HL-60 (cell line): ENCODE data around the gene MINDY3.

Experiments used
- DNase-seq, 2 experiments: peaks; one replicate each; pipeline ENCODE4 v3.0.0-alpha.2; 2010 to 2020; ENCODE audit warnings: low read depth in 1 of 2, low spot score in 1 of 2
- H3K27ac ChIP-seq: fragments of 250-450 bp; sonication (Bioruptor Pico); replicated peaks from 2 replicates; pipeline ENCODE4 v1.5.1; 2020; ENCODE audit warnings: mild to moderate bottlenecking, moderate library complexity
- H3K27me3 ChIP-seq: fragments of 250-450 bp; sonication (Bioruptor Pico); 2 replicates; pipeline ENCODE4 v1.5.1; 2021; ENCODE audit warnings: mild to moderate bottlenecking, moderate library complexity; ENCODE audit not compliant: insufficient read depth, poor library complexity, severe bottlenecking
- H3K4me3 ChIP-seq: replicated peaks from 2 replicates; pipeline ENCODE4 v1.5.1; 2011; ENCODE audit warnings: mild to moderate bottlenecking, control low read depth, low read length; ENCODE audit not compliant: insufficient read depth
- CTCF ChIP-seq: IDR thresholded peaks from one replicate; pipeline ENCODE4 v1.5.1; 2011; ENCODE audit warnings: low read length, control low read depth, inconsistent platforms; ENCODE audit not compliant: insufficient read depth
- GABPA ChIP-seq: IDR thresholded peaks from 2 replicates; pipeline ENCODE4 v1.6.1; 2012; ENCODE audit warnings: low read depth
- POLR2AphosphoS5 ChIP-seq: IDR thresholded peaks from 2 replicates; pipeline ENCODE4 v1.6.1; 2012; ENCODE audit warnings: low read depth
- REST ChIP-seq: IDR thresholded peaks from 2 replicates; pipeline ENCODE4 v1.6.1; 2012; ENCODE audit warnings: low read depth; ENCODE audit not compliant: insufficient replicate concordance
- SPI1 ChIP-seq: IDR thresholded peaks from 2 replicates; pipeline ENCODE4 v1.6.1; 2012; ENCODE audit warnings: low read depth, mild to moderate bottlenecking, borderline replicate concordance

MINDY3 gene

GRCh38 chr10:15745751-15746150 lies 114.6 kb downstream of the MINDY3 start:
- TF ChIP-seq REST: no peak
- TF ChIP-seq CTCF: no peak
- TF ChIP-seq POLR2AphosphoS5: no peak
- no peak for TF ChIP-seq GABPA
- TF ChIP-seq SPI1: no peak
- H3K4me3 ChIP-seq: no peak overlapping the region
- H3K27me3 ChIP-seq: no peaks in the 10 kb centered on the region
- H3K27ac ChIP-seq: no peak overlapping the region
- no peak for DNase-seq

- DNase-seq: peak in 1 of 2 experiments; percentile 20
- TF ChIP-seq GABPA (no peak), CTCF (peak; percentile 8)
These were observed 116.0 kb downstream of the MINDY3 start for GRCh38 chr10:15744217-15744865.

GRCh38 chr10:15743443-15743842 lies 116.9 kb downstream of the MINDY3 start:
- TF ChIP-seq GABPA (no peak), CTCF (no peak), POLR2AphosphoS5 (no peak), SPI1 (no peak), REST (no peak)
- DNase-seq: no peak
- H3K27me3 ChIP-seq: no peaks in the 10 kb centered on the region
- no peak overlapping the region for H3K4me3 ChIP-seq
- H3K27ac ChIP-seq: no peak overlapping the region

More at GRCh38 chr10:15744217-15744865, 116.0 kb downstream of the MINDY3 start:
- H3K4me3 ChIP-seq: no peak overlapping the region
- no peaks in the 10 kb centered on the region for H3K27me3 ChIP-seq
- no peak overlapping the region for H3K27ac ChIP-seq

- H3K4me3 ChIP-seq: no peak overlapping the region
- DNase-seq: no peak
- no peak overlapping the region for H3K27ac ChIP-seq
- TF ChIP-seq REST (no peak), GABPA (no peak), POLR2AphosphoS5 (no peak), CTCF (no peak), SPI1 (no peak)
- H3K27me3 ChIP-seq: no peaks in the 10 kb centered on the region
These were observed 117.5 kb downstream of the MINDY3 start for GRCh38 chr10:15742836-15743235.
